Endothelial cell of umbilical vein (primary cell): ENCODE data around the gene EIF5A2. TPM values are rescaled to one million over a fixed set of nuclear protein-coding genes. Genes with fewer than 3 reads are reported as not detected.
"Not testable (repeated sequence)": the region's sequence is repeated elsewhere in the genome, so short reads cannot be mapped to it uniquely, and the experiment has no call there.

ENCODE experiments used
- BruUV-seq: library from RNA; stranded (reverse); fragments of 400-500 nt; replicated peaks from 2 replicates; lab custom pipeline; 2021; lab: Mats Ljungman, UMichigan
- CTCF ChIA-PET: fragments of 300-600, 350-600 bp; sonication (Branson Sonifier 250); formaldehyde crosslinking; loops from one replicate; lab custom pipeline; 2021; ENCODE audit warnings: antibody characterized with exemption, inconsistent platforms; lab: Charles Lee
- POLR2A ChIA-PET: fragments of 300-600, 350-600 bp; sonication (Branson Sonifier 250); formaldehyde crosslinking; loops from one replicate; lab custom pipeline; 2021; ENCODE audit warnings: antibody characterized with exemption, inconsistent platforms; lab: Charles Lee
- DNase-seq: peaks from one replicate; pipeline ENCODE4 v3.0.0-alpha.2; 2011; ENCODE audit warnings: low read depth, low spot score
- FAIRE-seq: peaks from 2 replicates; lab custom pipeline; 2011; peaks lifted over from hg19 to GRCh38; lab: Jason Lieb, UNC
- H2AFZ ChIP-seq: 2 replicates; pipeline ENCODE4 v1.6.0; 2012; ENCODE audit warnings: low read depth, low read length, control low read depth, inconsistent platforms
- H3K27ac ChIP-seq: 2 replicates; pipeline ENCODE4 v1.5.1; 2011; ENCODE audit warnings: low read depth, mild to moderate bottlenecking, control low read depth, low read length, moderate library complexity; ENCODE audit not compliant: insufficient read depth
- H3K27me3 ChIP-seq, 2 experiments: 2 replicates each; pipeline versions ENCODE4 v1.6.0 to v1.6.1; 2011; ENCODE audit warnings: low read length in 2 of 2, mixed read lengths in 1 of 2; ENCODE audit not compliant: control insufficient read depth in 2 of 2, insufficient read depth in 2 of 2
- H3K36me3 ChIP-seq, 2 experiments: 2 replicates in 1 of 2; 3 replicates in 1 of 2; pipeline ENCODE4 v1.5.1; 2011; ENCODE audit warnings: low read length in 2 of 2, mild to moderate bottlenecking in 1 of 2, moderate library complexity in 1 of 2; ENCODE audit not compliant: control insufficient read depth in 2 of 2, insufficient read depth in 2 of 2; ENCODE audit errors: extremely low read depth in 1 of 2
- H3K4me1 ChIP-seq: 3 replicates; pipeline ENCODE4 v1.5.1; 2011; ENCODE audit warnings: mild to moderate bottlenecking, low read length; ENCODE audit not compliant: control insufficient read depth, insufficient read depth; ENCODE audit errors: extremely low read depth
- H3K4me2 ChIP-seq: 2 replicates; pipeline ENCODE4 v1.6.1; 2011; ENCODE audit warnings: low read length, control low read depth, mixed read lengths; ENCODE audit not compliant: insufficient read depth
- H3K4me3 ChIP-seq, 3 experiments: fragments of 200-600 bp in 1 of 3; sonication (generic), shearing (Covaris generic) in 1 of 3; replicated peaks in 1 of 3; 2 replicates each; pipeline ENCODE4 v1.5.1; 2011 to 2016; ENCODE audit warnings: control low read depth in 3 of 3, low read length in 3 of 3, mild to moderate bottlenecking in 2 of 3, inconsistent platforms in 1 of 3, low read depth in 1 of 3, moderate library complexity in 1 of 3; ENCODE audit not compliant: insufficient read depth in 1 of 3
- H3K79me2 ChIP-seq: 2 replicates; pipeline ENCODE4 v1.6.0; 2012; ENCODE audit warnings: low read length, inconsistent platforms; ENCODE audit not compliant: control insufficient read depth, insufficient read depth
- H3K9ac ChIP-seq: replicated peaks from 2 replicates; pipeline ENCODE3; 2011; ENCODE audit warnings: low read length, control low read depth; ENCODE audit not compliant: insufficient read depth; ENCODE audit errors: extremely low read depth
- H3K9me1 ChIP-seq: replicated peaks from 3 replicates; pipeline ENCODE4 v1.6.0; 2011; ENCODE audit warnings: mild to moderate bottlenecking, low read length; ENCODE audit not compliant: control insufficient read depth, insufficient read depth; ENCODE audit errors: extremely low read depth
- H3K9me3 ChIP-seq: replicated peaks from 2 replicates; pipeline ENCODE4 v1.5.1; 2012; ENCODE audit warnings: low read length, inconsistent platforms; ENCODE audit not compliant: control insufficient read depth, insufficient read depth
- H4K20me1 ChIP-seq: replicated peaks from 2 replicates; pipeline ENCODE3; 2011; ENCODE audit warnings: mild to moderate bottlenecking, low read length; ENCODE audit not compliant: control insufficient read depth, insufficient read depth; ENCODE audit errors: extremely low read depth
- EZH2 ChIP-seq: IDR thresholded peaks from 2 replicates; pipeline ENCODE4 v1.6.1; 2012; ENCODE audit warnings: borderline replicate concordance, low read depth, mild to moderate bottlenecking, moderate library complexity, low read length, inconsistent platforms; ENCODE audit not compliant: severe bottlenecking
- FOS ChIP-seq: IDR thresholded peaks from 2 replicates; pipeline ENCODE4 v1.6.1; 2011; ENCODE audit warnings: mild to moderate bottlenecking, low read length, moderate library complexity, borderline replicate concordance; ENCODE audit not compliant: insufficient read depth
- GATA2 ChIP-seq: IDR thresholded peaks from 2 replicates; pipeline ENCODE4 v1.7.0; 2011; ENCODE audit warnings: low read depth, mild to moderate bottlenecking, moderate library complexity, mixed read lengths, low read length; ENCODE audit not compliant: insufficient read length, insufficient read depth
- JUN ChIP-seq: IDR thresholded peaks from 2 replicates; pipeline ENCODE4 v1.6.1; 2011; ENCODE audit warnings: borderline replicate concordance, low read depth; ENCODE audit not compliant: insufficient read length, insufficient read depth
- MAX ChIP-seq: IDR thresholded peaks from 2 replicates; pipeline ENCODE4 v1.6.1; 2011; ENCODE audit not compliant: insufficient read depth, insufficient read length
- MYC ChIP-seq: IDR thresholded peaks from one replicate; pipeline ENCODE4 v1.6.1; 2011; ENCODE audit warnings: mild to moderate bottlenecking, low read depth, low read length
- POLR2A ChIP-seq: IDR thresholded peaks from 2 replicates; pipeline ENCODE4 v1.6.1; 2012; ENCODE audit warnings: low read depth, mild to moderate bottlenecking, control low read depth, low read length
- POLR2AphosphoS5 ChIP-seq: IDR thresholded peaks from 2 replicates; pipeline ENCODE4 v1.6.1; 2012; ENCODE audit warnings: low read depth, mild to moderate bottlenecking, control low read depth, low read length, moderate library complexity; ENCODE audit not compliant: insufficient read depth
- dilution Hi-C: fragments of 300-500 bp; cut with MboI; formaldehyde crosslinking; loops from one replicate; pipeline ENCODE4 v1.15.0; 2019; ENCODE audit warnings: low sequenced_read_pairs; ENCODE audit not compliant: extremely low pct_ligation_motif_present
- intact Hi-C: fragments of 100-400 bp; cut with micrococcal nuclease; formaldehyde crosslinking; loops from one replicate; pipeline ENCODE4 v1.10.0; 2022
- polyA plus RNA-seq, 4 experiments: library from polyadenylated mRNA; depleted of rRNA in 3 of 4; stranded (reverse) in 3 of 4; unstranded in 1 of 4; fragments of >200 nt; gene quantifications; 2 replicates each; pipeline versions ENCODE4 v1.2.1 to v1.2.3, GENCODE V29; 2011 to 2012; ENCODE audit warnings: missing spikeins in 1 of 4
- total RNA-seq: library from RNA; stranded (reverse); gene quantifications from 2 replicates; pipeline ENCODE4 v1.2.3, GENCODE V29; 2021
- TF ChIP-seq, protein P1 (sequence below), 2 donors: IDR thresholded peaks; 1 replicate in 1 of 2; 2 replicates in 1 of 2; pipeline ENCODE4 v1.5.1; 2011; ENCODE audit warnings: low read length in 2 of 2, mild to moderate bottlenecking in 2 of 2, moderate library complexity in 2 of 2, control low read depth in 1 of 2, inconsistent platforms in 1 of 2, low read depth in 1 of 2; ENCODE audit not compliant: insufficient read depth in 1 of 2; ENCODE audit errors: extremely low read depth in 1 of 2

Gene EIF5A2
- total and polyA plus RNA-seq, 2 donors (not counting 3 experiments of a cell fraction or from before 2014, with no cell fraction given) = 3.7 to 10.9 TPM

DNA sequence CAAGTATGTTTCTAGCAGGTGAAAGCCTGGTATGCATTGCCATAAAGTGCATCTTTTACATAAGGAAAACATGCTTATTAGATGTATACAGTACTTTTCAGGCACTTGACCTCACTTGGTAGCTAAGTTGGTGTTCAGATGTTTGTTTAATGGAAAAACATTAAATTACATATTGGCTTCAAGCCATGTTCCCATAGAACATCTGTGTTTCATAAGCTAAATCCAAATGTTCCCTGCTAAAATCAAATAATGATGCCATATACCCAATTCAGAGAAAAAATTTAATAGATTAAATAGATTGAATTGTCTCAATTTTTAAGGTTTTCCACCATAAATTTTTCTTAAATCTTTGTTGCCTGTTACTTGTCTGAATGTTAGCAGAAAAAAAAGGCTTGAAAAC, 19.3 kb downstream of the EIF5A2 start:
- H3K9me3 ChIP-seq = no peaks in the 10 kb centered on the region
- H3K9me1 ChIP-seq = no peaks in the 10 kb centered on the region
- no peaks in the 10 kb centered on the region for H4K20me1 ChIP-seq
- no peaks in the 10 kb centered on the region for H3K79me2 ChIP-seq
- H3K4me3 ChIP-seq = no peak overlapping the region
- FAIRE-seq (no peak), DNase-seq (no peak)
- TF ChIP-seq POLR2A (no peak), EZH2 (no peak), POLR2AphosphoS5 (no peak), GATA2 (no peak), JUN (no peak), FOS (no peak), MAX (no peak), MYC (no peak)
- TF ChIP-seq, protein P1, sequence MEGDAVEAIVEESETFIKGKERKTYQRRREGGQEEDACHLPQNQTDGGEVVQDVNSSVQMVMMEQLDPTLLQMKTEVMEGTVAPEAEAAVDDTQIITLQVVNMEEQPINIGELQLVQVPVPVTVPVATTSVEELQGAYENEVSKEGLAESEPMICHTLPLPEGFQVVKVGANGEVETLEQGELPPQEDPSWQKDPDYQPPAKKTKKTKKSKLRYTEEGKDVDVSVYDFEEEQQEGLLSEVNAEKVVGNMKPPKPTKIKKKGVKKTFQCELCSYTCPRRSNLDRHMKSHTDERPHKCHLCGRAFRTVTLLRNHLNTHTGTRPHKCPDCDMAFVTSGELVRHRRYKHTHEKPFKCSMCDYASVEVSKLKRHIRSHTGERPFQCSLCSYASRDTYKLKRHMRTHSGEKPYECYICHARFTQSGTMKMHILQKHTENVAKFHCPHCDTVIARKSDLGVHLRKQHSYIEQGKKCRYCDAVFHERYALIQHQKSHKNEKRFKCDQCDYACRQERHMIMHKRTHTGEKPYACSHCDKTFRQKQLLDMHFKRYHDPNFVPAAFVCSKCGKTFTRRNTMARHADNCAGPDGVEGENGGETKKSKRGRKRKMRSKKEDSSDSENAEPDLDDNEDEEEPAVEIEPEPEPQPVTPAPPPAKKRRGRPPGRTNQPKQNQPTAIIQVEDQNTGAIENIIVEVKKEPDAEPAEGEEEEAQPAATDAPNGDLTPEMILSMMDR (IDR thresholded peaks at IDR 0.05; ENCODE audit: extremely low read depth in 1 of 2, insufficient read depth in 1 of 2, low read depth in 1 of 2, low read length in 2 of 2) = no peak
- H3K36me3 ChIP-seq = no peaks in the 10 kb centered on the region
- ChIA-PET CTCF (interaction anchor here (1.0 kb wide), 1 partner anchor 19 kb away, joined by 5 read pairs; the partner anchor contains the start of gene EIF5A2), POLR2A (no interaction called here)
- H3K4me2 ChIP-seq = no peak overlapping the region
- no TSS peak for BruUV-seq
- H3K9ac ChIP-seq = no peak overlapping the region
- intact Hi-C loops (no loop called here), dilution Hi-C loops (no loop called here)
- H2AFZ ChIP-seq = no peak overlapping the region
- H3K4me1 ChIP-seq = no peaks in the 10 kb centered on the region
- H3K27me3 ChIP-seq = no peaks in the 10 kb centered on the region
- H3K27ac ChIP-seq = no peak overlapping the region

DNA sequence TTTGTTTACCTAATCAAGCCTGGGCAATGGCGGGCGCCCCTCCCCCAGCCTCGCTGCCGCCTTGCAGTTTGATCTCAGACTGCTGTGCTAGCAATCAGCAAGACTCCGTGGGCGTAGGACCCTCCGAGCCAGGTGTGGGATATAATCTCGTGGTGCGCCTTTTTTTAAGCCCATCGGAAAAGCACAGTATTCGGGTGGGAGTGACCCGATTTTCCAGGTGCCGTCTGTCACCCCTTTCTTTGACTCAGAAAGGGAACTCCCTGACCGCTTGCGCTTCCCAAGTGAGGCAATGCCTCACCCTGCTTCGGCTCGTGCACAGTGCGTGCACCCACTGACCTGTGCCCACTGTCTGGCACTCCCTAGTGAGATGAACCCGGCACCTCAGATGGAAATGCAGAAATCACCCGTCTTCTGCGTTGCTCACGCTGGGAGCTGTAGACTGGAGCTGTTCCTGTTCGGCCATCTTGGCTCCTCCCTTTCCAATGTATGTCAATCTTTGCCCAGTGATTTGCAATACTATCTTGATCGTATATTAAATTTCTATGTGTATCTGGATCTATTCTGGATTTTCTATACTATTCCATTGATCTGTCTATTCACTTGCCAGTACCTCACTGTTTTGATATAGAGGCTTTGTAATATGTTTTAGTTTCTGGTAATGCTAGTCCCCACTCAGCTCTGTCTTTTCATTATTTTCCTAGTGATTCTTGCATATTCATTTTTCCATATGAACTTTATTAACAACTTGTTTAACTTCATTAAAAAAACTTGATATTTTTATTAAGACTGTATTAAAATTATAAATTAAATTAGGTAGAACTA, 24.1 kb downstream of the EIF5A2 start:
- H3K4me2 ChIP-seq, H3K4me3 ChIP-seq, intact Hi-C loops, H3K27me3 ChIP-seq, H3K4me1 ChIP-seq, H3K9me1 ChIP-seq, H3K9ac ChIP-seq, H3K36me3 ChIP-seq, H2AFZ ChIP-seq, DNase-seq, H4K20me1 ChIP-seq, H3K27ac ChIP-seq, H3K9me3 ChIP-seq, H3K79me2 ChIP-seq, dilution Hi-C loops, FAIRE-seq, BruUV-seq, POLR2A ChIA-PET: not testable (repeated sequence)
- CTCF ChIA-PET = interaction anchor here (1.0 to 1.9 kb wide), 3 partner anchors 9 to 470 kb away, joined by 3 to 5 read pairs (median 3); no protein-coding TSS in a partner anchor
